ENCODE data around the gene DNMT1.
"Not testable (repeated sequence)": the region's sequence is repeated elsewhere in the genome, so short reads cannot be mapped to it uniquely, and the experiment has no call there.

Gene DNMT1

DNA sequence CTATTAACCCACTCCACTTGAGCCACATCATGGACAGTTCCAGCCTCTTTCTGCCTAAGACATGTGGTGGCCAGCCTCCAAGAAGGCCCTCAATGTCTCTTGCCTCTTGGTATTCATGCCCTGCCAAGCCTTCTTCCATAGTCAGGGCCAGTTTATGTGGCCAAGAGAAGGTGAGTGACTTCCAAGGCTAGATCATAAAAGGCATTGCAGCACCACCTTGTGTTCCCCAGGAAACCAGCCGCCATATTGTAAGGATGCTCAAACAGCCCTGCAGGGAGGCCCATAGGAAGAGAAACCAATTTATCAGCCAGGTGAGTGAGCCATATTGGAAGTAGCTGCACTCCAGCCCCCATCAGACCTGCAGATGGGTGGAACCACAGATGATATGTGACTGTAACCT, 12.3 kb upstream of the DNMT1 start:
- TF ChIP-seq CTCF (IDR thresholded peaks at IDR 0.05; ENCODE audit: borderline replicate concordance, control extremely low read depth, extremely low read depth, insufficient read depth, missing control alignments): no peak
- no peak for DNase-seq (ENCODE audit: low spot score)
- in situ Hi-C loops (cut with MboI; ENCODE audit: low sequenced_read_pairs, unreplicated experiment): no loop called here

DNA sequence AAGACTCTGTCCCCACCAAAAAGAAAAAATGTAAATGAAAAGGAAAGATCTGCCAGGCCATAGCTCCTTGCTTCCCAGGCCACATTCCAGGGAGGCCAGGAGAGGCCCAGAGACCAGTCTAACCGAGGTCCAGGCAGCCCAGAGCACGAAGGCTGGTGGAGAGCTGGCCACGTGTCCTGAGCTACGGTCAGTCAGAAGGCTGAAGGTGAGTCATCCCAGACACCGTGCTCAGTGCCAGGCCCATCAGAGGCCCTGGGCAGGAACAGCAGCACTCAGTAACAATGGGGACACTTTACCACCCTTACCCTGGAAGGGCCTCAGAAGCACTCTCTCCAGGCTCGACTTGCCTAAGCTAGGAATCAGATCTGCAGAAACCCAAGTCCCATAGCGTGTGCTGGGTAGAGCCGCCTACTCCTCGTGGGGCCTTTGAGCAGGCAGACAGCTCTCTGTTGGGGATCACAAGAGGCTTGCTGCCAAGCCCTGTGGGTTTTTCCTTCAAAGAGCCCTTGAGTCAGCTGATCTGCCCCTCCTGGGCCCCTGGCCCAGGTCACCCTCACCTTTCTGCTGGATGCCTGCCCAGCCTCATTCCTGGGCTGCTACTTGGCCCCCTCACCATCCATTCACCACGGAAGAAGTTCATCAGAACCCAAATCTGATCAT, 11.6 kb upstream of the DNMT1 start:
- in situ Hi-C loops (cut with MboI; ENCODE audit: low sequenced_read_pairs, unreplicated experiment): no loop called here
- TF ChIP-seq CTCF (IDR thresholded peaks at IDR 0.05; ENCODE audit: borderline replicate concordance, control extremely low read depth, extremely low read depth, insufficient read depth, missing control alignments): no peak
- no peak for DNase-seq (ENCODE audit: low spot score)

GRCh38 chr19:10205636-10206035, 10.9 kb upstream of the DNMT1 start:
- in situ Hi-C loops (cut with MboI; ENCODE audit: low sequenced_read_pairs, unreplicated experiment): no loop called here
- DNase-seq (ENCODE audit: low spot score): no peak
- no peak for TF ChIP-seq CTCF (IDR thresholded peaks at IDR 0.05; ENCODE audit: borderline replicate concordance, control extremely low read depth, extremely low read depth, insufficient read depth, missing control alignments)

- in situ Hi-C loops (cut with MboI; ENCODE audit: low sequenced_read_pairs, unreplicated experiment): no loop called here
- TF ChIP-seq CTCF (IDR thresholded peaks at IDR 0.05; ENCODE audit: borderline replicate concordance, control extremely low read depth, extremely low read depth, insufficient read depth, missing control alignments): no peak
- no peak for DNase-seq (ENCODE audit: low spot score)
These were observed 8.9 kb upstream of the DNMT1 start for GRCh38 chr19:10203686-10204085.

DNA sequence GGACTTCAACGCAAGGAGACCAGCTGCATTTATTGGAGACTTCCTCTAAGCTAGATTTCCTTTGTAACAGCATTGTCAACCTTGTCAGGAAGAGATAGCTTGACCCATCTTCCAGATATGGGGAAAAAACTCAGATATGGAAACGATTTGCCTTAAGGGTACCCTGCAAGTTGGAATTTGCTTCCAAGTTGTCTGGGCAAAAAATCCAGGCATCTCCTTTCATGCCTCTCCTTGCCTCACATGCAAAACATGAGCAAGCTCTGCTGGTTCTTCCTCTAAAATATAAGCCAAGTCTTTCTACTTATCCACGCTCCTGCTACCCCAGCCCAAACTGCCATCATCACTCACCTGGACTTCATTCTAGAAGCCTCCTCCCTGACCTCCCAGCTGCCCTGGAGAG, 6.4 kb upstream of the DNMT1 start:
- in situ Hi-C loops (cut with MboI; ENCODE audit: low sequenced_read_pairs, unreplicated experiment): no loop called here
- DNase-seq (ENCODE audit: low spot score): no peak
- TF ChIP-seq CTCF (IDR thresholded peaks at IDR 0.05; ENCODE audit: borderline replicate concordance, control extremely low read depth, extremely low read depth, insufficient read depth, missing control alignments): no peak

- DNase-seq (ENCODE audit: low spot score); in situ Hi-C loops (cut with MboI; ENCODE audit: low sequenced_read_pairs, unreplicated experiment): not testable (repeated sequence)
These were observed 5.3 kb upstream of the DNMT1 start for GRCh38 chr19:10200101-10200500.

- in situ Hi-C loops (cut with MboI; ENCODE audit: low sequenced_read_pairs, unreplicated experiment): not testable (repeated sequence)
- peak; percentile 34 for DNase-seq (ENCODE audit: low spot score)
These were observed 4.3 kb upstream of the DNMT1 start for GRCh38 chr19:10198889-10199644.

Measured in GM13976 (cell line).